HEK293 (cell line): Measurements from ENCODE around the gene ANKH.
A peak's percentile ranks its signal among the peaks of the same experiment; 100 is the strongest.

Experiments used
- CTCF ChIA-PET: fragments of 350-600 bp; formaldehyde crosslinking; extraction: SDS; loops from one replicate; lab custom pipeline; 2021; ENCODE audit warnings: antibody characterized with exemption; lab: Yijun Ruan, JAX
- POLR2A ChIA-PET: fragments of 300-600 bp; formaldehyde crosslinking; extraction: SDS; loops from one replicate; lab custom pipeline; 2020; ENCODE audit warnings: antibody characterized with exemption, inconsistent platforms; lab: Yijun Ruan, JAX
- H3K27ac ChIP-seq: fragments of 200-500 bp; sonication (Bioruptor generic); 2 replicates; pipeline ENCODE4 v1.5.1; 2014; ENCODE audit warnings: low read depth, low read length, control low read depth, inconsistent platforms; ENCODE audit errors: extremely low read depth
- H3K36me3 ChIP-seq, 2 experiments: fragments of 200-500 bp in 1 of 2; sonication (Bioruptor generic) in 1 of 2; 1 replicate in 1 of 2; 2 replicates in 1 of 2; pipeline ENCODE4 v1.5.1; 2014 to 2017; ENCODE audit warnings: inconsistent platforms in 2 of 2, low read length in 2 of 2; ENCODE audit not compliant: control insufficient read depth in 2 of 2, insufficient read depth in 1 of 2
- H3K4me1 ChIP-seq: fragments of 200-500 bp; sonication (Bioruptor generic); 2 replicates; pipeline ENCODE4 v1.5.1; 2014; ENCODE audit warnings: mild to moderate bottlenecking, low read length, inconsistent platforms; ENCODE audit not compliant: control insufficient read depth, insufficient read depth
- H3K4me3 ChIP-seq: 2 replicates; pipeline ENCODE4 v1.5.1; 2011; ENCODE audit warnings: low read depth, mild to moderate bottlenecking, control low read depth, low read length, moderate library complexity
- H3K9me3 ChIP-seq: fragments of 200-500 bp; sonication (Bioruptor generic); 2 replicates; pipeline ENCODE4 v1.5.1; 2014; ENCODE audit warnings: low read depth, low read length, inconsistent platforms; ENCODE audit not compliant: control insufficient read depth, insufficient read depth
- EGR2 ChIP-seq: fragments of 450-650 bp; formaldehyde crosslinking; IDR thresholded peaks from 2 replicates; pipeline ENCODE4 v1.5.1; 2016; ENCODE audit warnings: low read depth, missing biosample characterization, missing genetic modification characterization
- GLI2 ChIP-seq: fragments of 450-650 bp; formaldehyde crosslinking; IDR thresholded peaks from 2 replicates; pipeline ENCODE4; 2017; ENCODE audit warnings: missing biosample characterization, missing genetic modification characterization, low read depth, borderline replicate concordance
- HOXC10 ChIP-seq: sonication (generic); formaldehyde crosslinking; IDR thresholded peaks from 2 replicates; pipeline ENCODE4 v1.8.1; 2023; ENCODE audit warnings: mild to moderate bottlenecking, missing genetic modification reagents
- KLF7 ChIP-seq: fragments of 450-650 bp; formaldehyde crosslinking; IDR thresholded peaks from 2 replicates; pipeline ENCODE4 v1.5.1; 2016; ENCODE audit warnings: missing biosample characterization, missing genetic modification characterization, borderline replicate concordance
- MZF1 ChIP-seq: fragments of 450-650 bp; formaldehyde crosslinking; IDR thresholded peaks from 2 replicates; pipeline ENCODE4 v1.5.1; 2017; ENCODE audit warnings: missing biosample characterization, missing genetic modification characterization, borderline replicate concordance
- ZEB2 ChIP-seq: fragments of 450-650 bp; formaldehyde crosslinking; IDR thresholded peaks from 2 replicates; pipeline ENCODE4 v1.5.1; 2016; ENCODE audit warnings: missing biosample characterization, missing genetic modification characterization
- ZFHX2 ChIP-seq: fragments of 450-650 bp; formaldehyde crosslinking; conservative IDR thresholded peaks from 2 replicates; pipeline ENCODE4 v1.5.1; 2016; ENCODE audit warnings: missing biosample characterization, missing genetic modification characterization
- ZFP3 ChIP-seq: fragments of 450-650 bp; formaldehyde crosslinking; IDR thresholded peaks from 2 replicates; pipeline ENCODE4 v1.5.1; 2016; ENCODE audit warnings: low read depth, missing biosample characterization, missing genetic modification characterization
- ZFP69B ChIP-seq: fragments of 450-650 bp; formaldehyde crosslinking; IDR thresholded peaks from 2 replicates; pipeline ENCODE4 v1.5.1; 2016; ENCODE audit warnings: missing biosample characterization, missing genetic modification characterization
- ZNF10 ChIP-seq: fragments of 450-650 bp; formaldehyde crosslinking; IDR thresholded peaks from 2 replicates; pipeline ENCODE4 v1.5.1; 2017; ENCODE audit warnings: missing biosample characterization, missing genetic modification characterization
- ZNF121 ChIP-seq: fragments of 450-650 bp; formaldehyde crosslinking; IDR thresholded peaks from 2 replicates; pipeline ENCODE4 v1.5.1; 2016; ENCODE audit warnings: missing biosample characterization, missing genetic modification characterization
- ZNF132 ChIP-seq: fragments of 450-650 bp; formaldehyde crosslinking; IDR thresholded peaks from 2 replicates; pipeline ENCODE4 v1.5.1; 2017; ENCODE audit warnings: missing biosample characterization, missing genetic modification characterization, borderline replicate concordance
- ZNF140 ChIP-seq: fragments of 450-650 bp; formaldehyde crosslinking; IDR thresholded peaks from 2 replicates; pipeline ENCODE4 v1.5.1; 2016; ENCODE audit warnings: missing biosample characterization, missing genetic modification characterization
- ZNF223 ChIP-seq: fragments of 450-650 bp; formaldehyde crosslinking; IDR thresholded peaks from 2 replicates; pipeline ENCODE4 v1.5.1; 2016; ENCODE audit warnings: missing biosample characterization, missing genetic modification characterization
- ZNF23 ChIP-seq: fragments of 450-650 bp; formaldehyde crosslinking; IDR thresholded peaks from 2 replicates; pipeline ENCODE4 v1.5.1; 2016; ENCODE audit warnings: missing biosample characterization, missing genetic modification characterization, borderline replicate concordance
- ZNF24 ChIP-seq: fragments of 450-650 bp; formaldehyde crosslinking; IDR thresholded peaks from 2 replicates; pipeline ENCODE4 v1.5.1; 2016; ENCODE audit warnings: missing biosample characterization, missing genetic modification characterization
- ZNF274 ChIP-seq, 2 experiments: fragments of 200-500 bp in 1 of 2; fragments of 450-650 bp in 1 of 2; sonication (Bioruptor generic) in 1 of 2; formaldehyde crosslinking in 1 of 2; IDR thresholded peaks; 2 replicates each; pipeline versions ENCODE4 v1.5.1 to v1.6.1; 2014 to 2016; ENCODE audit warnings: borderline replicate concordance in 1 of 2, inconsistent platforms in 1 of 2, low read length in 1 of 2, missing biosample characterization in 1 of 2, missing genetic modification characterization in 1 of 2
- ZNF350 ChIP-seq: fragments of 450-650 bp; formaldehyde crosslinking; IDR thresholded peaks from 2 replicates; pipeline ENCODE4 v1.5.0; 2017; ENCODE audit warnings: missing biosample characterization, mild to moderate bottlenecking, missing genetic modification characterization
- ZNF571 ChIP-seq: fragments of 450-650 bp; formaldehyde crosslinking; IDR thresholded peaks from 2 replicates; pipeline ENCODE4 v1.5.0; 2017; ENCODE audit warnings: missing biosample characterization, missing genetic modification characterization
- ZNF600 ChIP-seq: fragments of 450-650 bp; formaldehyde crosslinking; IDR thresholded peaks from 2 replicates; pipeline ENCODE4 v1.5.1; 2016; ENCODE audit warnings: missing biosample characterization, missing genetic modification characterization
- ZNF664 ChIP-seq: fragments of 450-650 bp; formaldehyde crosslinking; IDR thresholded peaks from 2 replicates; pipeline ENCODE4 v1.5.1; 2016; ENCODE audit warnings: missing biosample characterization, missing genetic modification characterization
- ZNF843 ChIP-seq: fragments of 450-650 bp; formaldehyde crosslinking; IDR thresholded peaks from 2 replicates; pipeline ENCODE4 v1.5.1; 2016; ENCODE audit warnings: missing biosample characterization, missing genetic modification characterization
- TF ChIP-seq, protein P1 (sequence below): fragments of 450-650 bp; formaldehyde crosslinking; IDR thresholded peaks from 2 replicates; pipeline ENCODE4 v1.5.1; 2016; ENCODE audit warnings: missing biosample characterization, missing genetic modification characterization
- TF ChIP-seq, protein P2 (sequence below): fragments of 450-650 bp; formaldehyde crosslinking; IDR thresholded peaks from 2 replicates; pipeline ENCODE4 v1.5.1; 2016; ENCODE audit warnings: missing biosample characterization, missing genetic modification characterization
- TF ChIP-seq, protein P3 (sequence below): fragments of 450-650 bp; formaldehyde crosslinking; IDR thresholded peaks from 2 replicates; pipeline ENCODE4; 2016; ENCODE audit warnings: missing biosample characterization, missing genetic modification characterization

The ANKH gene

DNA sequence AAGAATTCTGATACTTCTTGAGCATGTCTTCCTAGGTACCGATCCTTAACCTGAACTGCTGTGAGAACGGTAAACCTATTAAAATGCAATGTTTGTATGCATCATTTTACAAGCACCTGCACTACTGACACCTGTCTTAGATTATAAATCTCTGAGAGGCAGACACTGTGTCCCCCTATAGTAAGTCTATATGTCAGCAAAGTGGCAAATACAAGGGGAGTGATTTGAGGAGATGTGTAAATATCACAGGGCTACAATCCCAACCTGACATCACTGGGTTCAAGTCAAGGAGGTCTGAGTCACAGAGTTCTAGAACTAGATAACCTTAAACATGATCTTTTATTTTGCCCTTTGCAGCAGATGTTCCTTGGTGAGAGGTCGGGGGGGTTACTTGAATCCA is 64.1 kb downstream of the ANKH start (continued):
- TF ChIP-seq ZNF132 (tag by site-specific recombination) = no peak
- no peak for TF ChIP-seq ZFP3 (tag by site-specific recombination)
- TF ChIP-seq ZNF274 (IDR thresholded peaks at IDR 0.05; ENCODE audit: low read length) = no peak
- no peak for TF ChIP-seq ZNF274 (tag by site-specific recombination; IDR thresholded peaks at IDR 0.05; ENCODE audit: borderline replicate concordance)
- TF ChIP-seq ZNF571 = no peak
- TF ChIP-seq ZNF23 = no peak
- no peak for TF ChIP-seq ZEB2 (tag by site-specific recombination)
- TF ChIP-seq, protein P1, sequence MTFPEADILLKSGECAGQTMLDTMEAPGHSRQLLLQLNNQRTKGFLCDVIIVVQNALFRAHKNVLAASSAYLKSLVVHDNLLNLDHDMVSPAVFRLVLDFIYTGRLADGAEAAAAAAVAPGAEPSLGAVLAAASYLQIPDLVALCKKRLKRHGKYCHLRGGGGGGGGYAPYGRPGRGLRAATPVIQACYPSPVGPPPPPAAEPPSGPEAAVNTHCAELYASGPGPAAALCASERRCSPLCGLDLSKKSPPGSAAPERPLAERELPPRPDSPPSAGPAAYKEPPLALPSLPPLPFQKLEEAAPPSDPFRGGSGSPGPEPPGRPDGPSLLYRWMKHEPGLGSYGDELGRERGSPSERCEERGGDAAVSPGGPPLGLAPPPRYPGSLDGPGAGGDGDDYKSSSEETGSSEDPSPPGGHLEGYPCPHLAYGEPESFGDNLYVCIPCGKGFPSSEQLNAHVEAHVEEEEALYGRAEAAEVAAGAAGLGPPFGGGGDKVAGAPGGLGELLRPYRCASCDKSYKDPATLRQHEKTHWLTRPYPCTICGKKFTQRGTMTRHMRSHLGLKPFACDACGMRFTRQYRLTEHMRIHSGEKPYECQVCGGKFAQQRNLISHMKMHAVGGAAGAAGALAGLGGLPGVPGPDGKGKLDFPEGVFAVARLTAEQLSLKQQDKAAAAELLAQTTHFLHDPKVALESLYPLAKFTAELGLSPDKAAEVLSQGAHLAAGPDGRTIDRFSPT (tag by site-specific recombination) = no peak
- no peak for TF ChIP-seq HOXC10 (CRISPR knock-in tag)

DNA sequence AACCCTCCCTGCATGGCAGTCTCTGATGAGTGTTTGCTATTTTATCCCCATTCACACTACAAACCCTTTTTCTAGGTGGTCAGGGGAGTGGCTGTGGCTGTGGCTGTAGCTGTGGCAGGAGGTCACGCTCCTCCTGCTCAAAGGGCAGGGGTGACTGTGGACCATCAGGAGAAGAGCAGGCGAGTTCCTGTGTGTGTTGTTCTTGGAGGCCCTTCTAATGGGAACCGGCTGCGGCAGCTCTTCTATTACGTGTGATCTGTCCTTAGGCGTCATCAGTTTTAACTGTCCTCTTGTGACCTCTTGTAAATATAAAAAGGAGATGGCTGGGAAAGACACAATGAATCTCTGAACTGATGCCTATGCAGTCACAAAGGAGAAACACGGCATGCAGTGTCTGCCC is 65.1 kb downstream of the ANKH start:
- TF ChIP-seq ZNF223 (tag by site-specific recombination) (no peak), ZNF843 (tag by site-specific recombination) (no peak)
- TF ChIP-seq, protein P2, sequence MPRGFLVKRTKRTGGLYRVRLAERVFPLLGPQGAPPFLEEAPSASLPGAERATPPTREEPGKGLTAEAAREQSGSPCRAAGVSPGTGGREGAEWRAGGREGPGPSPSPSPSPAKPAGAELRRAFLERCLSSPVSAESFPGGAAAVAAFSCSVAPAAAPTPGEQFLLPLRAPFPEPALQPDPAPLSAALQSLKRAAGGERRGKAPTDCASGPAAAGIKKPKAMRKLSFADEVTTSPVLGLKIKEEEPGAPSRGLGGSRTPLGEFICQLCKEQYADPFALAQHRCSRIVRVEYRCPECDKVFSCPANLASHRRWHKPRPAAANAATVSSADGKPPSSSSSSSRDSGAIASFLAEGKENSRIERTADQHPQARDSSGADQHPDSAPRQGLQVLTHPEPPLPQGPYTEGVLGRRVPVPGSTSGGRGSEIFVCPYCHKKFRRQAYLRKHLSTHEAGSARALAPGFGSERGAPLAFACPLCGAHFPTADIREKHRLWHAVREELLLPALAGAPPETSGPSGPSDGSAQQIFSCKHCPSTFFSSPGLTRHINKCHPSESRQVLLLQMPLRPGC (tag by site-specific recombination) = no peak
- ChIA-PET CTCF (no interaction called here), POLR2A (no interaction called here)
- Histone ChIP-seq H3K4me3 (no peak overlapping the region), H3K9me3 (no peaks in the 10 kb centered on the region), H3K36me3 (no peaks in the 10 kb centered on the region), H3K27ac (no peak overlapping the region), H3K4me1 (no peaks in the 10 kb centered on the region)

DNA sequence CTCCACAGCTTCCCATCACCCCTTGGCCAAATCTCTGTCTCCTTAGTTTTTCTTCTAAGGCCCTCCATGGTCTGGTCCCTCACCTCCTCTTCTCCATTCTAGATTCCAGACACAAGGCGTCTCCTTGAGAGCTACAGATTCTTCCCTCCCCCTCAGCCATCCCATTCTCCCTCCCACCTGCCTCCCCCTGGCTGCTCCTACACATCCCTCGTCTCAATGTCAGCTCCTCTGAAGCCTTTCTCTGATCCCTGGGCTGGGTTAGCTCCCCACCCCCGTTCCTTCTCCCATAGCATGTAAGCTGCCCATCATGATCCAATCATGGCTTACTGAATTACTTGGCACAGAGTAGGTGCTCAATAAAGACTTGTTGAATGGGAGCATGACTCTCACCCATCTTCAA is 69.0 kb downstream of the ANKH start:
- Histone ChIP-seq H3K4me3 (no peak overlapping the region), H3K4me1 (no peaks in the 10 kb centered on the region), H3K36me3 (no peaks in the 10 kb centered on the region), H3K27ac (no peak overlapping the region), H3K9me3 (no peaks in the 10 kb centered on the region)
- ChIA-PET POLR2A (no interaction called here), CTCF (no interaction called here)
- TF ChIP-seq ZFHX2 (peak; percentile 65; the same call in 1 of the 2 replicates), ZNF140 (tag by site-specific recombination) (no peak), EGR2 (peak; percentile 75)

DNA sequence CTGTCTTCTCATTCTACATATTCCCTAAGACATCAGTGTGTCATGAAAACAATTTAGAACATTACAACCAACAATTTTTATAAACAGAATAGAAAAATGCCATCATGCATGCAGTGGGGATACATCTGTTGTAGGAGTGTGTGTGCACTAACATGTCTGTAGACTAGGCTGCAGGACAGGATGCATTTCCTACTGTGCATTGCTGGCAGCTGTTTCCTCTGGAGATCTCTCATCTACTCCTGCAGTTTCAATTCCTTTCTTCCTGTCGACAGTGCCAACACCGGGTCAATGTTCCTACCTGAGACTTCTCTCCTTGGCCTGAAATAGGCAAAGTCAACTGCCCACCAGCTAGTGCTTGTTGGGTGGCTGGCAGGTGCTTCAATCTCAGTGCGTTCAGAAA is 69.8 kb downstream of the ANKH start:
- no peak overlapping the region for H3K4me3 ChIP-seq
- TF ChIP-seq MZF1 (no peak), ZNF10 (no peak), KLF7 (no peak), ZNF24 (tag by site-specific recombination) (no peak), ZNF664 (tag by site-specific recombination) (no peak), GLI2 (tag by site-specific recombination) (no peak), ZNF121 (no peak), ZFP69B (tag by site-specific recombination) (no peak), ZNF350 (tag by site-specific recombination) (no peak), ZNF600 (tag by site-specific recombination) (no peak)
- TF ChIP-seq, protein P3, sequence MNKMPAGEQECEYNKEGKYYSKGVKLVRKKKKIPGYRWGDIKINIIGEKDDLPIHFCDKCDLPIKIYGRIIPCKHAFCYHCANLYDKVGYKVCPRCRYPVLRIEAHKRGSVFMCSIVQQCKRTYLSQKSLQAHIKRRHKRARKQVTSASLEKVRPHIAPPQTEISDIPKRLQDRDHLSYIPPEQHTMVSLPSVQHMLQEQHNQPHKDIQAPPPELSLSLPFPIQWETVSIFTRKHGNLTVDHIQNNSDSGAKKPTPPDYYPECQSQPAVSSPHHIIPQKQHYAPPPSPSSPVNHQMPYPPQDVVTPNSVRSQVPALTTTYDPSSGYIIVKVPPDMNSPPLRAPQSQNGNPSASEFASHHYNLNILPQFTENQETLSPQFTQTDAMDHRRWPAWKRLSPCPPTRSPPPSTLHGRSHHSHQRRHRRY (tag by site-specific recombination) = no peak
- TF ChIP-seq, protein P1 (tag by site-specific recombination) = no peak

More for the DNA sequence above, 69.8 kb downstream of the ANKH start:
- Histone ChIP-seq H3K36me3 (no peaks in the 10 kb centered on the region), H3K27ac (no peak overlapping the region), H3K4me1 (no peaks in the 10 kb centered on the region), H3K9me3 (no peaks in the 10 kb centered on the region)
- ChIA-PET POLR2A (no interaction called here), CTCF (no interaction called here)
